Measurements from ENCODE around the gene CACNA1A.
"Not testable (repeated sequence)": the region's sequence is repeated elsewhere in the genome, so short reads cannot be mapped to it uniquely, and the experiment has no call there.

Gene CACNA1A

DNA sequence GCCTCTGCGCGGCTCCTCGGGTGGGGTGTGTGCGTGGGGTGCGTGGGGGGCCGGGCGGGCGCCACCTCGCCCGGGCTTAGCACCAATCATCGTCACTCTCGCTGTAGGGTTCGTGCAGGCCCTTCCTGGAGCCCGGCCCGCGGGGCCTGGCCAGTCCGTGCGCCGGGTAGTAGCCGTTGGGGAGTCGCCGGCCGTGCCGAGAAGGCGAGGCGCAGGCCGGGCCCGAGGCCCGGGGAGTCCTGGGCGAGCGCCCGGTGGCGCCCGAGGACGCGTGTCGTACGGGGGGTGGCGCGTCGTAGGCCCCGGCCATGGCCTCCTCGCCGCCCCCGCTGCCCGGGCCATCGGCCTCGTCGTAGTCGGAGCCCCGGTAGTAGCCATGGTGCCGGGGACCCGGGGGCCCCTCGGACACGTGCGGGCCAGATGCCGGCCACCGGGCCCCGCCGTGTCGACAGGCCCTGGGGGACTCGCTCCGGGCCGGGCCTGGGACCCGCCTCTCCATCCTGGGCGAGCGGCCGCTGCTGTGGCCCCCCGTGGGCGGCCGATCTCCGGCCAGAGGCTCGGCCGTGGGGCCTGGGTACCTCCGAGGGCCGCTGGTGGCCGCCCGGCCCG lies 298.9 kb downstream of the CACNA1A start:
- no peak for DNase-seq (ENCODE audit: low read depth)
- H3K4me3 ChIP-seq (ENCODE audit: low read depth, low read length) = peak overlapping the region; percentile 65; the same call in 1 of the 2 replicates
- TF ChIP-seq, protein P1, sequence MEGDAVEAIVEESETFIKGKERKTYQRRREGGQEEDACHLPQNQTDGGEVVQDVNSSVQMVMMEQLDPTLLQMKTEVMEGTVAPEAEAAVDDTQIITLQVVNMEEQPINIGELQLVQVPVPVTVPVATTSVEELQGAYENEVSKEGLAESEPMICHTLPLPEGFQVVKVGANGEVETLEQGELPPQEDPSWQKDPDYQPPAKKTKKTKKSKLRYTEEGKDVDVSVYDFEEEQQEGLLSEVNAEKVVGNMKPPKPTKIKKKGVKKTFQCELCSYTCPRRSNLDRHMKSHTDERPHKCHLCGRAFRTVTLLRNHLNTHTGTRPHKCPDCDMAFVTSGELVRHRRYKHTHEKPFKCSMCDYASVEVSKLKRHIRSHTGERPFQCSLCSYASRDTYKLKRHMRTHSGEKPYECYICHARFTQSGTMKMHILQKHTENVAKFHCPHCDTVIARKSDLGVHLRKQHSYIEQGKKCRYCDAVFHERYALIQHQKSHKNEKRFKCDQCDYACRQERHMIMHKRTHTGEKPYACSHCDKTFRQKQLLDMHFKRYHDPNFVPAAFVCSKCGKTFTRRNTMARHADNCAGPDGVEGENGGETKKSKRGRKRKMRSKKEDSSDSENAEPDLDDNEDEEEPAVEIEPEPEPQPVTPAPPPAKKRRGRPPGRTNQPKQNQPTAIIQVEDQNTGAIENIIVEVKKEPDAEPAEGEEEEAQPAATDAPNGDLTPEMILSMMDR (IDR thresholded peaks at IDR 0.05; ENCODE audit: low read depth, low read length, missing control alignments) = no peak

DNA sequence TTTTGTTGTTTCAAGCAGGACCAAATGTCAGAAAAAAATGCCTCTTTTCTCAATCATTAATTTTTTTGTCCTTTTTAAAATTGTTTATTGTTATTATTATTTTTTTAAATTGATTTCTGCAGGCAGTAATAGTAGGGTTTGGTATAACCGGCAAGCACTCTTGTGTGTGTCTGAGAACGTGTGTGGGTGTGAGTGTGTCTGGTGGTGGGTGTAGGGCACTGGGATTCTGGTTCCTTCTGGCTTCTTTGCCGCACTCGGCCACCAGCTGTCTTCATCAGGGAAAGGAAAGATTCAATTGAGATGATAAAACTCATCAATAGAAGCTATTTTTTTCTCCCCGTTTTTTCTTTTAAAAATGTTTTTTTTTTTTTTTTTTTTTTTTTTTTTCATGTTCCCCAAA lies 299.7 kb downstream of the CACNA1A start:
- no peak overlapping the region for H3K4me3 ChIP-seq (ENCODE audit: low read depth, low read length)
- TF ChIP-seq, protein P1 (IDR thresholded peaks at IDR 0.05; ENCODE audit: low read depth, low read length, missing control alignments) = no peak
- no peak for DNase-seq (ENCODE audit: low read depth)

DNA sequence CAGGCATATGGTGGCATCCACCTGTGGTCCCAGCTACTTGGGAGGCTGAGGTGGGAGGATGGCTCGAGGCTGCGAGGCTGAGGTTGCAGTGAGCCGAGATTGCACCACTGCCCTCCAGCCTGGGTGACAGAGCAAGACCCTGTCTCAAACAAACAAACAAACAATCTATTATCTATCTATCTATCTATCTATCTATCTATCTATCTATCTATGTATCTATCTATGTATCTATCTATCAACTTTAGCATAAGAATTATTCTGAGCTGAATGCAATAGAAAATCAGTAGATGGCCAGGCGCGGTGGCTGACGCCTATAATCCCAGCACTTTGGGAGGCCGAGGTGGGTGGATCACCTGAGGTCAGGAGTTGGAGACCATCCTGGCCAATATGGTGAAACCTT lies 304.2 kb downstream of the CACNA1A start:
- DNase-seq (ENCODE audit: low read depth) = not testable (repeated sequence)

DNA sequence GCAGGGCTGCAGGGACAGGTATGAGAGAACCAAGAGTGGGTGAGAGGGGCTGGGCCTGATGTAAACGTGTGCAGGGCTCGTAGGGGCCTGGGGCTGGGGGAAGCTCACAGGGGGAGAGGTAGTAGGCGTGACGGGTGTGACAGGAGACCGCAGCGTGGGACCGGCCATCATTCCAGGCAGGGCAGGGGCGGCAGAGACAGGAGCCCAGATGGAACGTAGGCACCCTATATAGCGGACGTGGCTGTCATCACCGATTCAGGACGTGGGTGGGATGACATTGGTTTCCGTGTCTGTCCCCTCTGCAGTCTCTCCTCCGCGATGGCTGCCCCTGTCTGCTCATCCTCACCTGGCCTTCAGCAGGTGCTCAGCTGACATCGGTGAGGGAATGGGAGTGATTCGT lies 307.6 kb downstream of the CACNA1A start:
- no peak overlapping the region for H3K4me3 ChIP-seq (ENCODE audit: low read depth, low read length)
- no peak for DNase-seq (ENCODE audit: low read depth)
- TF ChIP-seq, protein P1 (IDR thresholded peaks at IDR 0.05; ENCODE audit: low read depth, low read length, missing control alignments) = no peak

More for the DNA sequence above, 304.2 kb downstream of the CACNA1A start:
- H3K4me3 ChIP-seq (ENCODE audit: low read depth, low read length) = not testable (repeated sequence)

DNA sequence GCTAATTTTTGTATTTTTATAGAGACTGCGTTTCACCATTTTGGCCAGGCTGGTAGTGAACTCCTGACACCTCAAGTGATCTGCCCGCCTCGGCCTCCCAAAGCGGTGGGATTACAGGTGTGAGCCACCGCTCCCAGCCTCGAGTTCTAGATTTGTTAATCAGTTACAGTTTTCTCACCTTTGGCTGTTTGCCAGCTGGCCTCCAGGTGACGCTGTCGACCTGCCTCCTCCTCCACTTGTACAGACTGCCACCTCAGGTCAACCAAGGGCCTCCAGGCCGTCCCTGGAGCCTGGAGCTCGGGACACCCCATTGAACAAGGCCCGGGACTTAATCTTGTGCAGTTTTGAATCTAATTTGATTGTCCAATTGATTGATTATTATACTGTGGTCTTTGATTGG lies 310.6 kb downstream of the CACNA1A start:
- H3K4me3 ChIP-seq (ENCODE audit: low read depth, low read length) = no peak overlapping the region
- peak; percentile 61 for DNase-seq (ENCODE audit: low read depth)
- TF ChIP-seq, protein P1 (IDR thresholded peaks at IDR 0.05; ENCODE audit: low read depth, low read length, missing control alignments) = peak; percentile 83

DNA sequence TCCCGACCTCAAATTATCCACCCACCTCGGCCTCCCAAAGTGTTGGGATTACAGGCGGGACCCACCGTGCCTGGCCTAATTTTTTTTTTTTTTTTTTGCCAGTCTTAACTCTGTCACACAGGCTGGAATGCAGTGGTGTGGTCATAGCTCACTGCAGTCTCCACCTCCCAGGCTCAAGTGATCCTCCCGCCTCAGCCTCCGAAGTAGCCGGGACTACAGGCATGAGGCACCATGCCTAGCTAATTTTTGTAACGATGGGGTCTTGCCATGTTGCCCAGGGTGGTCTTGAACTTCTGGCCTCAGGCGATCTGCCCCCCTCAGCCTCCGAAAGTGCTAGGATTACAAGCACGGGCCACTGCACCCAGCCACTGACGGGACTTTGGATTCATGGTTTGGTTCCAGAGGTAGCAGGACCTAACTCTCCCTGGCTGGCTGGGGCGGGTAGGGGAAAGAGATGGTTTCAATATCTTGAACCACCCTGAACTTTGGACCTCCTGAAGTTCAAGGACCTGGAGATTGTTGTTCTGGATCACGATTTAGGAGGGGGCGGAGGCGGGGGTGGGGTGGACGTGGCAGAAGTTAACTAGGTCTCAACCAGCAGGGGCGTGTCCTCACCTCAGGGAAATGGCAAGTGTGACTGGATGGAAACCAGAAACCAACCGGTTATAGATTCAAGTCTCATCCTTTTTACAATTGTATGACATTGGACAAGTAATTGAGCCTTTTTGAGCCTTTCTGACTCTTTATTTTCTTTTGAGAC lies 315.3 kb downstream of the CACNA1A start:
- H3K4me3 ChIP-seq (ENCODE audit: low read depth, low read length) = no peak overlapping the region
- DNase-seq (ENCODE audit: low read depth) = no peak
- TF ChIP-seq, protein P1 (IDR thresholded peaks at IDR 0.05; ENCODE audit: low read depth, low read length, missing control alignments) = no peak

DNA sequence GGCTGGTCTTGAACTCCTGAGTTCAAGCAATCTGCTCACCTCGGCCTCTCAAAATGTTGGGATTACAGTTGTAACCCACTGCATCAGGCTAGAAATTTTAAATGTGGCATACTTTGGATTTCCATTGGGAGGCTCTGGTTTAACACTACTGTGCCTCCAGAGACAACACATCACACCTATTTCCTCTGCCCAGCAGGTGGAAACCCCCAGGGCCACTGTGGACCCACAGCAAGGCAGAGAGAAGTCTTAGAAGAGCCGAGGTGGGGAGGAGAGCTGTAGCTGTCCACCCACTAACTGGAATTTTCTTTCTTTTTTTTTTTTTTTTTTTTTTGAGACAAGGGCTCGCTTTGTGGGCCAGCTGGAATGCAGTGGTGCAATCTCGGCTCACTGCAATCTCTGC lies 316.7 kb downstream of the CACNA1A start:
- DNase-seq (ENCODE audit: low read depth) = no peak
- TF ChIP-seq, protein P1 (IDR thresholded peaks at IDR 0.05; ENCODE audit: low read depth, low read length, missing control alignments) = no peak
- no peak overlapping the region for H3K4me3 ChIP-seq (ENCODE audit: low read depth, low read length)
